Mammary epithelial cell (primary cell): ENCODE measurements around the gene MARCHF5.
"Not testable (repeated sequence)": the region's sequence is repeated elsewhere in the genome, so short reads cannot be mapped to it uniquely, and the experiment has no call there.

Experiments
- EZH2 ChIP-seq: IDR thresholded peaks from 2 replicates; pipeline ENCODE4 v1.6.1; 2012; ENCODE audit warnings: low read length, inconsistent platforms, borderline replicate concordance
- TF ChIP-seq, protein P1 (sequence below), 2 donors: IDR thresholded peaks in 1 of 2; conservative IDR thresholded peaks in 1 of 2; 2 replicates each; pipeline ENCODE4 v1.5.1; 2011 to 2012; ENCODE audit warnings: inconsistent platforms in 2 of 2, low read length in 2 of 2, mild to moderate bottlenecking in 2 of 2, control low read depth in 1 of 2, low read depth in 1 of 2; ENCODE audit not compliant: insufficient read depth in 1 of 2; ENCODE audit errors: extremely low read depth in 1 of 2

DNA sequence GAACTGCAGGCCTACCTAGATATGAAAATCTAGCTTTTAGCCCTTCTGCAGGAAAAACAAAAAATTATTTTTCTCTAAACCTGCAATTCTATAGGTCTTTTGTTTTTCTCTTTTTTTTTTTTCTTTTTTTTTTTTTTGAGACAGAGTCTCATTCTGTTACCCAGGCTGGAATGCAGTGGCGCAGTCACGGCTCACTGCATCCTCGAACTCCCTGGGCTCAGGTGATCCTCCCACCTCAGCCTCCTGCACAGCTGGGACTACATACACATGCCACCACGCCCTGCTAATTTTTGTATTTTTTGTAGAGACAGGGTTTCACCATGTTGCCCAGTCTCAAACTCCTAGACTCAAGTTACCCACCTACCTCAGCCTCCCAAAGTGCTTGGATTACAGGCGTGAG, 54.6 kb downstream of the MARCHF5 start:
- not testable (repeated sequence) for TF ChIP-seq EZH2
- TF ChIP-seq, protein P1, sequence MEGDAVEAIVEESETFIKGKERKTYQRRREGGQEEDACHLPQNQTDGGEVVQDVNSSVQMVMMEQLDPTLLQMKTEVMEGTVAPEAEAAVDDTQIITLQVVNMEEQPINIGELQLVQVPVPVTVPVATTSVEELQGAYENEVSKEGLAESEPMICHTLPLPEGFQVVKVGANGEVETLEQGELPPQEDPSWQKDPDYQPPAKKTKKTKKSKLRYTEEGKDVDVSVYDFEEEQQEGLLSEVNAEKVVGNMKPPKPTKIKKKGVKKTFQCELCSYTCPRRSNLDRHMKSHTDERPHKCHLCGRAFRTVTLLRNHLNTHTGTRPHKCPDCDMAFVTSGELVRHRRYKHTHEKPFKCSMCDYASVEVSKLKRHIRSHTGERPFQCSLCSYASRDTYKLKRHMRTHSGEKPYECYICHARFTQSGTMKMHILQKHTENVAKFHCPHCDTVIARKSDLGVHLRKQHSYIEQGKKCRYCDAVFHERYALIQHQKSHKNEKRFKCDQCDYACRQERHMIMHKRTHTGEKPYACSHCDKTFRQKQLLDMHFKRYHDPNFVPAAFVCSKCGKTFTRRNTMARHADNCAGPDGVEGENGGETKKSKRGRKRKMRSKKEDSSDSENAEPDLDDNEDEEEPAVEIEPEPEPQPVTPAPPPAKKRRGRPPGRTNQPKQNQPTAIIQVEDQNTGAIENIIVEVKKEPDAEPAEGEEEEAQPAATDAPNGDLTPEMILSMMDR (conservative IDR thresholded peaks at IDR 0.05 in 1 of 2, IDR thresholded peaks at IDR 0.05 in 1 of 2; ENCODE audit: extremely low read depth in 1 of 2, insufficient read depth in 1 of 2, low read depth in 1 of 2, low read length in 2 of 2): not testable (repeated sequence)
